H1 (cell line): ENCODE measurements around the gene NELFB. TPM values are rescaled to one million over a fixed set of nuclear protein-coding genes. Genes with fewer than 3 reads are reported as not detected.
A peak's percentile ranks its signal among the peaks of the same experiment; 100 is the strongest.

ENCODE experiments used
- CTCF ChIA-PET: fragments of 300-600 bp; sonication (Branson Sonifier 250); formaldehyde crosslinking; loops from one replicate; lab custom pipeline; 2021; ENCODE audit not compliant: partially characterized antibody; lab: Charles Lee
- POLR2A ChIA-PET: fragments of 300-600 bp; sonication (Branson Sonifier 250); formaldehyde crosslinking; loops from one replicate; lab custom pipeline; 2021; ENCODE audit warnings: inconsistent platforms; ENCODE audit not compliant: partially characterized antibody; lab: Charles Lee
- DNase-seq, 2 experiments: peaks; one replicate each; pipeline versions ENCODE4 v3.0.0 to v3.0.0-alpha.2; 2010 to 2022; ENCODE audit warnings: low spot score in 2 of 2, low read depth in 1 of 2, mixed read lengths in 1 of 2
- FAIRE-seq: peaks from 2 replicates; lab custom pipeline; 2011; peaks lifted over from hg19 to GRCh38; lab: Jason Lieb, UNC
- H2AFZ ChIP-seq: 2 replicates; pipeline ENCODE4 v1.8.1; 2012; ENCODE audit warnings: low read length, inconsistent platforms
- H2AK5ac ChIP-seq: 2 replicates; pipeline ENCODE4 v1.6.1; 2013; ENCODE audit warnings: low read depth, low read length
- H2BK120ac ChIP-seq: replicated peaks from 2 replicates; pipeline ENCODE3; 2013; ENCODE audit warnings: low read depth, low read length, inconsistent platforms
- H2BK12ac ChIP-seq: 2 replicates; pipeline ENCODE4 v1.6.1; 2013; ENCODE audit warnings: low read depth, low read length
- H2BK15ac ChIP-seq: 2 replicates; pipeline ENCODE4 v1.6.1; 2013; ENCODE audit warnings: low read length
- H2BK20ac ChIP-seq: 2 replicates; pipeline ENCODE4 v1.6.1; 2013; ENCODE audit warnings: low read length
- H2BK5ac ChIP-seq: 2 replicates; pipeline ENCODE4 v1.6.1; 2013; ENCODE audit warnings: low read depth, low read length
- H3K14ac ChIP-seq: 2 replicates; pipeline ENCODE4 v1.6.1; 2013; ENCODE audit warnings: inconsistent platforms; ENCODE audit not compliant: insufficient read length
- H3K18ac ChIP-seq: 2 replicates; pipeline ENCODE4 v1.6.1; 2013; ENCODE audit warnings: low read length; ENCODE audit errors: extremely low read depth
- H3K23ac ChIP-seq: 2 replicates; pipeline ENCODE4 v1.6.1; 2013; ENCODE audit warnings: inconsistent platforms; ENCODE audit not compliant: insufficient read length
- H3K23me2 ChIP-seq: 2 replicates; pipeline ENCODE4 v1.6.1; 2013; ENCODE audit warnings: low read depth, low read length
- H3K27ac ChIP-seq: 2 replicates; pipeline ENCODE4 v1.6.1; 2011; ENCODE audit warnings: low read depth, low read length, inconsistent platforms
- H3K27me3 ChIP-seq, 4 experiments: replicated peaks in 1 of 4; 1 replicate in 1 of 4; 2 replicates in 3 of 4; pipeline versions ENCODE4 v1.6.1 to v1.8.1; 2011 to 2013; ENCODE audit warnings: low read length in 3 of 4, mild to moderate bottlenecking in 3 of 4, inconsistent platforms in 2 of 4, mixed read lengths in 2 of 4, moderate library complexity in 1 of 4; ENCODE audit not compliant: control insufficient read depth in 3 of 4, insufficient read depth in 3 of 4; ENCODE audit errors: extremely low read depth in 1 of 4
- H3K36me3 ChIP-seq, 4 experiments: 2 replicates each; pipeline versions ENCODE4 v1.6.1 to v1.8.1; 2011 to 2013; ENCODE audit warnings: mild to moderate bottlenecking in 4 of 4, low read length in 3 of 4, moderate library complexity in 2 of 4, control low read depth in 1 of 4, inconsistent platforms in 1 of 4; ENCODE audit not compliant: insufficient read depth in 4 of 4, control insufficient read depth in 2 of 4
- H3K4ac ChIP-seq: replicated peaks from 2 replicates; pipeline ENCODE3; 2013; ENCODE audit warnings: low read length, low read depth, mixed read lengths, inconsistent platforms; ENCODE audit not compliant: insufficient read length
- H3K4me1 ChIP-seq, 4 experiments: replicated peaks in 1 of 4; 1 replicate in 1 of 4; 2 replicates in 3 of 4; pipeline versions ENCODE4 v1.6.1 to v1.8.1; 2011 to 2013; ENCODE audit warnings: low read length in 3 of 4, inconsistent platforms in 2 of 4, mixed read lengths in 1 of 4; ENCODE audit not compliant: insufficient read depth in 4 of 4, control insufficient read depth in 3 of 4
- H3K4me2 ChIP-seq, 2 experiments: 2 replicates each; pipeline versions ENCODE4 v1.6.1 to v1.8.1; 2011 to 2013; ENCODE audit warnings: low read depth in 2 of 2, low read length in 2 of 2, control low read depth in 1 of 2, inconsistent platforms in 1 of 2, mild to moderate bottlenecking in 1 of 2; ENCODE audit not compliant: insufficient read depth in 1 of 2
- H3K4me3 ChIP-seq, 4 experiments: fragments of 200-600, 300-600 bp in 1 of 4; sonication (generic), shearing (Covaris generic), sonication (Bioruptor Twin) in 1 of 4; 2 replicates each; pipeline versions ENCODE4 v1.5.1 to v1.8.1; 2011 to 2016; ENCODE audit warnings: low read length in 4 of 4, low read depth in 3 of 4, control low read depth in 2 of 4, inconsistent platforms in 2 of 4, mild to moderate bottlenecking in 2 of 4, mixed read lengths in 1 of 4, moderate library complexity in 1 of 4; ENCODE audit not compliant: insufficient read depth in 2 of 4; ENCODE audit errors: extremely low read depth in 1 of 4
- H3K56ac ChIP-seq: replicated peaks from 2 replicates; pipeline ENCODE3; 2013; ENCODE audit warnings: low read depth, mild to moderate bottlenecking, mixed read lengths, low read length, inconsistent platforms; ENCODE audit not compliant: insufficient read length
- H3K79me1 ChIP-seq: 2 replicates; pipeline ENCODE4 v1.6.1; 2013; ENCODE audit warnings: low read depth, low read length, control low read depth
- H3K79me2 ChIP-seq, 2 experiments: 2 replicates each; pipeline versions ENCODE4 v1.6.1 to v1.8.1; 2012 to 2013; ENCODE audit warnings: low read length in 2 of 2, mild to moderate bottlenecking in 2 of 2, inconsistent platforms in 1 of 2; ENCODE audit not compliant: insufficient read depth in 2 of 2, control insufficient read depth in 1 of 2
- H3K9ac ChIP-seq, 4 experiments: replicated peaks in 1 of 4; 1 replicate in 1 of 4; 2 replicates in 3 of 4; pipeline versions ENCODE4 v1.6.1 to v1.8.1; 2011 to 2013; ENCODE audit warnings: low read depth in 3 of 4, low read length in 3 of 4, control low read depth in 2 of 4, mild to moderate bottlenecking in 2 of 4, moderate library complexity in 2 of 4, inconsistent platforms in 1 of 4; ENCODE audit errors: extremely low read depth in 1 of 4
- H3K9me3 ChIP-seq, 2 experiments: 2 replicates each; pipeline versions ENCODE4 v1.6.1 to v1.8.1; 2012 to 2013; ENCODE audit warnings: mild to moderate bottlenecking in 2 of 2, moderate library complexity in 2 of 2, control low read depth in 1 of 2, inconsistent platforms in 1 of 2, low read depth in 1 of 2, low read length in 1 of 2, mixed read lengths in 1 of 2; ENCODE audit not compliant: insufficient read depth in 2 of 2
- H4K20me1 ChIP-seq, 2 experiments: replicated peaks in 1 of 2; 2 replicates each; pipeline versions ENCODE3 to v1.8.1; 2011 to 2013; ENCODE audit warnings: inconsistent platforms in 2 of 2, low read length in 2 of 2, mild to moderate bottlenecking in 1 of 2; ENCODE audit not compliant: insufficient read depth in 2 of 2, control insufficient read depth in 1 of 2
- H4K5ac ChIP-seq: 2 replicates; pipeline ENCODE4 v1.6.1; 2013; ENCODE audit warnings: low read length, low read depth, mixed read lengths, inconsistent platforms; ENCODE audit not compliant: insufficient read length
- H4K8ac ChIP-seq: 2 replicates; pipeline ENCODE4 v1.8.0; 2013; ENCODE audit warnings: mild to moderate bottlenecking, moderate library complexity, low read length, inconsistent platforms; ENCODE audit not compliant: insufficient read depth; ENCODE audit errors: extremely low read depth
- H4K91ac ChIP-seq: replicated peaks from 2 replicates; pipeline ENCODE3; 2013; ENCODE audit warnings: low read length, mixed read lengths, inconsistent platforms; ENCODE audit not compliant: insufficient read length
- ATF2 ChIP-seq: IDR thresholded peaks from 2 replicates; pipeline ENCODE4 v1.6.1; 2012; ENCODE audit warnings: low read length, inconsistent platforms
- EZH2 ChIP-seq: fragments of 200-600 bp; sonication (generic); IDR thresholded peaks from 2 replicates; pipeline ENCODE4 v1.7.1; 2012; ENCODE audit warnings: low read depth, mild to moderate bottlenecking, moderate library complexity, low read length, inconsistent platforms; ENCODE audit not compliant: severe bottlenecking
- GTF2F1 ChIP-seq: IDR thresholded peaks from 2 replicates; pipeline ENCODE4 v1.6.1; 2012; ENCODE audit warnings: low read depth, low read length, improper control_type of control experiment, borderline replicate concordance
- JUN ChIP-seq: IDR thresholded peaks from 2 replicates; pipeline ENCODE4 v1.6.1; 2011; ENCODE audit warnings: low read depth, mild to moderate bottlenecking, improper control_type of control experiment, low read length
- KDM5A ChIP-seq: fragments of 200-600 bp; IDR thresholded peaks from 2 replicates; pipeline ENCODE4 v1.7.1; 2012; ENCODE audit warnings: mild to moderate bottlenecking, low read length, inconsistent platforms, mixed read lengths
- PHF8 ChIP-seq: fragments of 200-600 bp; sonication (generic); conservative IDR thresholded peaks from 2 replicates; pipeline ENCODE4 v1.7.1; 2012; ENCODE audit warnings: low read depth, mild to moderate bottlenecking, inconsistent platforms, low read length, moderate library complexity
- RBBP5 ChIP-seq: IDR thresholded peaks from 2 replicates; pipeline ENCODE4 v1.7.1; 2012; ENCODE audit warnings: low read depth, mild to moderate bottlenecking, inconsistent platforms, low read length, moderate library complexity, borderline replicate concordance
- YY1 ChIP-seq: IDR thresholded peaks from 2 replicates; pipeline ENCODE4 v1.6.1; 2011; ENCODE audit warnings: low read depth, mild to moderate bottlenecking, low read length
- WGBS, 2 experiments: shearing (Covaris generic) in 1 of 2; methylation state at CpG; one replicate each; pipeline versions ENCODE4 v1.1.6 to v1.1.7; 2013 to 2015; ENCODE audit warnings: low lambda C conversion rate in 2 of 2, mixed read lengths in 2 of 2, inconsistent platforms in 1 of 2, low coverage in 1 of 2, missing lambda C conversion rate in 1 of 2; ENCODE audit not compliant: insufficient replicate concordance in 2 of 2, insufficient coverage in 1 of 2, insufficient read length in 1 of 2; ENCODE audit errors: extremely low coverage in 1 of 2, missing lambda C conversion rate in 1 of 2; 5-methylcytosine and 5-hydroxymethylcytosine counted together
- polyA plus RNA-seq, 7 experiments: library from polyadenylated mRNA; depleted of rRNA in 3 of 7; stranded (reverse) in 5 of 7; unstranded in 2 of 7; fragments of >200 nt in 5 of 7; fragments of 200-250 nt in 2 of 7; gene quantifications; 1 replicate in 5 of 7; 2 replicates in 1 of 7; 4 replicates in 1 of 7; pipeline versions ENCODE4 v1.2.1 to v1.2.3, GENCODE V29; 2011 to 2013; ENCODE audit warnings: missing spikeins in 2 of 7, mixed read lengths in 2 of 7
- total RNA-seq: library from RNA; stranded (reverse); fragmentation: NEBNext Ultra II Directional; extraction: Animal tissue kit (Norgen Biotek cat#: 25700); gene quantifications from 2 replicates; pipeline ENCODE4 v1.2.1, GENCODE V29; 2021

The NELFB gene
- total and polyA plus RNA-seq, 2 of the 8 experiments (the other 6 are each of a cell fraction or from before 2014, with no cell fraction given) = 57.6 to 78.0 TPM

- H3K27ac ChIP-seq = no peak overlapping the region
- H3K27me3 ChIP-seq = peaks cover 0 to 7% (median 0%) of the 10 kb centered on the region in 4 experiments; a peak in 3 of 7 replicates
- peak overlapping the region; percentile 85 for H3K4ac ChIP-seq
- peaks cover 8% of the 10 kb centered on the region for H3K79me1 ChIP-seq
- 0 out of 2 replicates have a peak overlapping the region, but pooled peaks have one; percentile 44 for H2BK5ac ChIP-seq
- no peak overlapping the region for H3K4me3 ChIP-seq
- no peak overlapping the region for H2BK12ac ChIP-seq
- H3K9ac ChIP-seq = no peak overlapping the region
- 0 out of 4 replicates have a peak overlapping the region, but pooled peaks of 1 of the 2 experiments have one; percentile 28 for H3K4me2 ChIP-seq
- peaks cover 0 to 11% of the 10 kb centered on the region in 2 experiments; a peak in 2 of 4 replicates for H3K79me2 ChIP-seq
- no peak overlapping the region for H4K91ac ChIP-seq
- no peaks in the 10 kb centered on the region for H3K9me3 ChIP-seq
- 94% methylated on average over 17 of the region's 22 CpGs; no CpG with 5 or more reads in 1 of the 2 experiments for WGBS, 2 experiments
- H3K18ac ChIP-seq = no peak overlapping the region
- peaks cover 0 to 4% of the 10 kb centered on the region in 2 experiments for H4K20me1 ChIP-seq
- H4K5ac ChIP-seq = no peak overlapping the region
- H3K23ac ChIP-seq = no peak overlapping the region
- no peak overlapping the region for H3K14ac ChIP-seq
- no peak for FAIRE-seq
- no peak overlapping the region for H2BK20ac ChIP-seq
- peak overlapping the region; percentile 74; the same call in 1 of the 2 replicates for H4K8ac ChIP-seq
- no peak for DNase-seq
- H2BK120ac ChIP-seq = no peak overlapping the region
- ChIA-PET CTCF (interaction anchor here (0.7 to 1.3 kb wide), 6 partner anchors 9 to 57 kb away, joined by 3 to 4 read pairs (median 3); partner anchors contain the start of gene TOR4A), POLR2A (interaction anchor here (47.8 to 69.9 kb wide), 2 partner anchors 5 to 17 kb away, joined by 1462 read pairs; partner anchors contain the start of genes CYSRT1, NDOR1, NELFB and RNF208)
- H3K36me3 ChIP-seq = peaks cover 0 to 5% (median under 1%) of the 10 kb centered on the region in 4 experiments; a peak in 1 of 8 replicates
- no peak overlapping the region for H2AFZ ChIP-seq
- 0 out of 2 replicates have a peak overlapping the region, but pooled peaks have one; percentile 83 for H2AK5ac ChIP-seq
- no peak overlapping the region; the same call in 1 of the 2 replicates for H2BK15ac ChIP-seq
- H3K4me1 ChIP-seq = peaks cover 0 to 21% (median 16%) of the 10 kb centered on the region in 4 experiments; a peak in 5 of 7 replicates
- peaks cover 14% of the 10 kb centered on the region; the same call in 1 of the 2 replicates for H3K23me2 ChIP-seq
- no peak overlapping the region for H3K56ac ChIP-seq
- no peak for TF ChIP-seq PHF8
- no peak for TF ChIP-seq JUN
- TF ChIP-seq YY1 = no peak
- TF ChIP-seq KDM5A = no peak
- no peak for TF ChIP-seq GTF2F1
- no peak for TF ChIP-seq ATF2
- TF ChIP-seq EZH2 = no peak
- no peak for TF ChIP-seq RBBP5
Observed at GRCh38 chr9:137251490-137252268, 3.4 kb upstream of the NELFB start.
